Glutamatergic neuron (in vitro differentiated cells): ENCODE data around the gene TNFSF13. TPM values are rescaled to one million over a fixed set of nuclear protein-coding genes. Genes with fewer than 3 reads are reported as not detected.

Experiments
- DNase-seq: peaks from one replicate; pipeline ENCODE4 v3.0.0; 2022
- H3K27ac Mint-ChIP-seq: one replicate; pipeline ENCODE4 v1.8.0; 2020; ENCODE audit warnings: mild to moderate bottlenecking, mixed read lengths, inconsistent platforms; ENCODE audit not compliant: unreplicated experiment
- H3K27me3 Mint-ChIP-seq: one replicate; pipeline ENCODE4 v1.8.0; 2020; ENCODE audit warnings: mild to moderate bottlenecking, moderate library complexity, mixed read lengths, inconsistent platforms; ENCODE audit not compliant: unreplicated experiment
- H3K36me3 Mint-ChIP-seq: one replicate; pipeline ENCODE4 v1.8.0; 2020; ENCODE audit warnings: mild to moderate bottlenecking, mixed read lengths, inconsistent platforms; ENCODE audit not compliant: unreplicated experiment
- H3K4me1 Mint-ChIP-seq: one replicate; pipeline ENCODE4 v1.8.0; 2020; ENCODE audit warnings: mild to moderate bottlenecking, low read depth, mixed read lengths, inconsistent platforms; ENCODE audit not compliant: unreplicated experiment
- H3K4me3 Mint-ChIP-seq: one replicate; pipeline ENCODE4 v1.8.0; 2020; ENCODE audit warnings: mild to moderate bottlenecking, mixed read lengths, inconsistent platforms; ENCODE audit not compliant: unreplicated experiment
- H3K9me3 Mint-ChIP-seq: one replicate; pipeline ENCODE4 v1.8.0; 2020; ENCODE audit warnings: mild to moderate bottlenecking, moderate library complexity, mixed read lengths, inconsistent platforms; ENCODE audit not compliant: unreplicated experiment
- CTCF ChIP-seq: fragments of 200-600 bp; sonication (generic); IDR thresholded peaks from one replicate; pipeline ENCODE4 v1.5.0; 2021; ENCODE audit not compliant: partially characterized antibody, unreplicated experiment
- total RNA-seq: library from RNA; stranded (reverse); fragmentation: NEBNext Ultra II Directional; extraction: Animal tissue kit (Norgen Biotek cat#: 25700); gene quantifications from one replicate; pipeline ENCODE4 v1.2.1, GENCODE V29; 2021; ENCODE audit not compliant: unreplicated experiment

Gene TNFSF13
- total RNA-seq, 1 donor from 2014 or later: not detected

- Mint-ChIP-seq H3K36me3 (peaks cover 10% of the 10 kb centered on the region), H3K4me1 (peaks cover 10% of the 10 kb centered on the region), H3K9me3 (peaks cover 12% of the 10 kb centered on the region), H3K4me3 (no peak overlapping the region), H3K27ac (no peak overlapping the region), H3K27me3 (peaks cover 11% of the 10 kb centered on the region)
- TF ChIP-seq CTCF: no peak
- DNase-seq: no peak
Measured at GRCh38 chr17:7556627-7557026, 1.9 kb upstream of the TNFSF13 start.

GRCh38 chr17:7557147-7557764, 1.3 kb upstream of the TNFSF13 start:
- peaks cover 10% of the 10 kb centered on the region for H3K36me3 Mint-ChIP-seq
- peaks cover 12% of the 10 kb centered on the region for H3K9me3 Mint-ChIP-seq
- DNase-seq: no peak
- peaks cover 10% of the 10 kb centered on the region for H3K4me1 Mint-ChIP-seq
- H3K4me3 Mint-ChIP-seq: no peak overlapping the region
- peaks cover 8% of the 10 kb centered on the region for H3K27me3 Mint-ChIP-seq
- no peak overlapping the region for H3K27ac Mint-ChIP-seq
- TF ChIP-seq CTCF: no peak

GRCh38 chr17:7557775-7558543, 591 bp upstream of the TNFSF13 start:
- peaks cover 16% of the 10 kb centered on the region for H3K4me1 Mint-ChIP-seq
- H3K4me3 Mint-ChIP-seq: no peak overlapping the region

GRCh38 chr17:7559320-7560171, 996 bp downstream of the TNFSF13 start:
- H3K4me1 Mint-ChIP-seq: peaks cover 16% of the 10 kb centered on the region
- no peak for DNase-seq
- H3K27me3 Mint-ChIP-seq: peaks cover 9% of the 10 kb centered on the region
- no peak overlapping the region for H3K27ac Mint-ChIP-seq
- TF ChIP-seq CTCF: no peak
- H3K36me3 Mint-ChIP-seq: no peaks in the 10 kb centered on the region
- peak overlapping the region; percentile 96 for H3K4me3 Mint-ChIP-seq
- H3K9me3 Mint-ChIP-seq: peaks cover 17% of the 10 kb centered on the region

More at GRCh38 chr17:7557775-7558543, 591 bp upstream of the TNFSF13 start:
- no peak for DNase-seq
- no peak overlapping the region for H3K27ac Mint-ChIP-seq
- H3K36me3 Mint-ChIP-seq: peaks cover 5% of the 10 kb centered on the region
- H3K9me3 Mint-ChIP-seq: peaks cover 17% of the 10 kb centered on the region
- H3K27me3 Mint-ChIP-seq: peaks cover 13% of the 10 kb centered on the region
- no peak for TF ChIP-seq CTCF
